ENCODE results near the gene FTO.

The FTO gene

GRCh38 chr16:54102888-54103866, 399.2 kb downstream of the FTO start:
- peaks cover 0 to 4% of the 10 kb centered on the region in 2 donors for H3K9me3 ChIP-seq (replicated peaks in 1 of 2; ENCODE audit: control insufficient read depth in 2 of 2, insufficient read depth in 1 of 2, low read depth in 1 of 2, low read length in 2 of 2)
- H3K27ac ChIP-seq (replicated peaks; ENCODE audit: low read length) = no peak overlapping the region
- no peak overlapping the region for H2AFZ ChIP-seq (ENCODE audit: low read length)
- no peak overlapping the region for H3K4ac ChIP-seq (ENCODE audit: low read length)
- WGBS, 2 donors (ENCODE audit: extremely low coverage in 2 of 2, insufficient read length in 2 of 2, insufficient replicate concordance in 1 of 2) = no CpG with 5 or more reads among the region's 10 CpGs
- H3K4me1 ChIP-seq (ENCODE audit: control insufficient read depth in 2 of 2, insufficient read depth in 1 of 2, low read depth in 1 of 2, low read length in 2 of 2) = peaks cover 0 to 2% of the 10 kb centered on the region in 2 donors
- H4K8ac ChIP-seq (ENCODE audit: low read depth, low read length) = no peak overlapping the region
- no peak overlapping the region for H2BK5ac ChIP-seq (ENCODE audit: low read length)
- H2BK12ac ChIP-seq (ENCODE audit: low read length) = no peak overlapping the region
- no peak overlapping the region for H4K91ac ChIP-seq (ENCODE audit: low read depth, low read length, poor library complexity)
- no peaks in the 10 kb centered on the region for H3K79me1 ChIP-seq (ENCODE audit: low read depth, low read length)
- H3K9ac ChIP-seq (ENCODE audit: low read depth, low read length, poor library complexity) = no peak overlapping the region
- H3K27me3 ChIP-seq (ENCODE audit: control insufficient read depth in 3 of 3, insufficient read depth in 3 of 3, low read depth in 1 of 3, low read length in 3 of 3) = no peaks in the 10 kb centered on the region
- DNase-seq (ENCODE audit: low spot score) = no peak
- no peak overlapping the region for H3K4me2 ChIP-seq (ENCODE audit: insufficient read depth, low read length, poor library complexity, severe bottlenecking)
- no peak overlapping the region for H3K18ac ChIP-seq (ENCODE audit: low read length)
- no peaks in the 10 kb centered on the region for H3K36me3 ChIP-seq (replicated peaks in 1 of 2; ENCODE audit: control insufficient read depth in 2 of 2, insufficient read depth in 2 of 2, low read length in 2 of 2)
- H3K4me3 ChIP-seq (ENCODE audit: low read length in 2 of 2) = no peak overlapping the region
- H3K23ac ChIP-seq (ENCODE audit: low read depth, low read length, poor library complexity) = no peak overlapping the region
- no peak overlapping the region for H2BK15ac ChIP-seq (ENCODE audit: low read length)
- H2BK120ac ChIP-seq (ENCODE audit: low read depth, low read length) = no peak overlapping the region
- H3K14ac ChIP-seq (ENCODE audit: low read length) = no peak overlapping the region
- H2AK5ac ChIP-seq (ENCODE audit: low read depth, low read length) = no peak overlapping the region

GRCh38 chr16:54106057-54106456, 402.1 kb downstream of the FTO start:
- Histone ChIP-seq H2BK120ac (ENCODE audit: low read depth, low read length) (no peak overlapping the region), H2BK12ac (ENCODE audit: low read length) (no peak overlapping the region), H3K14ac (ENCODE audit: low read length) (no peak overlapping the region), H3K9me3 (replicated peaks in 1 of 2; ENCODE audit: control insufficient read depth in 2 of 2, insufficient read depth in 1 of 2, low read depth in 1 of 2, low read length in 2 of 2) (peaks cover 0 to 4% of the 10 kb centered on the region in 2 donors), H3K23ac (ENCODE audit: low read depth, low read length, poor library complexity) (no peak overlapping the region), H2AFZ (ENCODE audit: low read length) (no peak overlapping the region), H3K4ac (ENCODE audit: low read length) (no peak overlapping the region), H3K27ac (replicated peaks; ENCODE audit: low read length) (no peak overlapping the region), H3K4me1 (ENCODE audit: control insufficient read depth in 2 of 2, insufficient read depth in 1 of 2, low read depth in 1 of 2, low read length in 2 of 2) (peaks cover 0 to 2% of the 10 kb centered on the region in 2 donors), H3K4me3 (ENCODE audit: low read length in 2 of 2) (no peak overlapping the region), H2AK5ac (ENCODE audit: low read depth, low read length) (no peak overlapping the region), H3K4me2 (ENCODE audit: insufficient read depth, low read length, poor library complexity, severe bottlenecking) (no peak overlapping the region), H3K9ac (ENCODE audit: low read depth, low read length, poor library complexity) (no peak overlapping the region), H4K8ac (ENCODE audit: low read depth, low read length) (no peak overlapping the region), H3K36me3 (replicated peaks in 1 of 2; ENCODE audit: control insufficient read depth in 2 of 2, insufficient read depth in 2 of 2, low read length in 2 of 2) (no peaks in the 10 kb centered on the region), H2BK15ac (ENCODE audit: low read length) (no peak overlapping the region), H3K27me3 (ENCODE audit: control insufficient read depth in 3 of 3, insufficient read depth in 3 of 3, low read depth in 1 of 3, low read length in 3 of 3) (no peaks in the 10 kb centered on the region), H2BK5ac (ENCODE audit: low read length) (no peak overlapping the region), H3K18ac (ENCODE audit: low read length) (no peak overlapping the region), H3K79me1 (ENCODE audit: low read depth, low read length) (no peaks in the 10 kb centered on the region), H4K91ac (ENCODE audit: low read depth, low read length, poor library complexity) (no peak overlapping the region)
- DNase-seq (ENCODE audit: low spot score) = no peak
- no CpG with 5 or more reads among the region's 5 CpGs for WGBS, 2 donors (ENCODE audit: extremely low coverage in 2 of 2, insufficient read length in 2 of 2, insufficient replicate concordance in 1 of 2)

GRCh38 chr16:54107583-54108202, 403.7 kb downstream of the FTO start:
- H3K4me3 ChIP-seq (ENCODE audit: low read length in 2 of 2) = no peak overlapping the region
- no peak overlapping the region for H4K91ac ChIP-seq (ENCODE audit: low read depth, low read length, poor library complexity)
- H3K4ac ChIP-seq (ENCODE audit: low read length) = no peak overlapping the region
- no peak overlapping the region for H2BK12ac ChIP-seq (ENCODE audit: low read length)
- H2AK5ac ChIP-seq (ENCODE audit: low read depth, low read length) = no peak overlapping the region
- H3K4me2 ChIP-seq (ENCODE audit: insufficient read depth, low read length, poor library complexity, severe bottlenecking) = no peak overlapping the region
- H3K14ac ChIP-seq (ENCODE audit: low read length) = no peak overlapping the region
- H3K18ac ChIP-seq (ENCODE audit: low read length) = no peak overlapping the region
- peaks cover 0 to 14% of the 10 kb centered on the region in 2 donors for H3K36me3 ChIP-seq (replicated peaks in 1 of 2; ENCODE audit: control insufficient read depth in 2 of 2, insufficient read depth in 2 of 2, low read length in 2 of 2)
- H4K8ac ChIP-seq (ENCODE audit: low read depth, low read length) = no peak overlapping the region
- no peak overlapping the region for H2BK15ac ChIP-seq (ENCODE audit: low read length)
- H2BK120ac ChIP-seq (ENCODE audit: low read depth, low read length) = no peak overlapping the region
- no peaks in the 10 kb centered on the region for H3K27me3 ChIP-seq (ENCODE audit: control insufficient read depth in 3 of 3, insufficient read depth in 3 of 3, low read depth in 1 of 3, low read length in 3 of 3)
- H3K27ac ChIP-seq (replicated peaks; ENCODE audit: low read length) = no peak overlapping the region
- no peak overlapping the region for H3K23ac ChIP-seq (ENCODE audit: low read depth, low read length, poor library complexity)
- no peak overlapping the region for H2BK5ac ChIP-seq (ENCODE audit: low read length)
- H2AFZ ChIP-seq (ENCODE audit: low read length) = no peak overlapping the region
- no peak for DNase-seq (ENCODE audit: low spot score)
- H3K9ac ChIP-seq (ENCODE audit: low read depth, low read length, poor library complexity) = no peak overlapping the region
- no CpG with 5 or more reads among the region's 7 CpGs for WGBS, 2 donors (ENCODE audit: extremely low coverage in 2 of 2, insufficient read length in 2 of 2, insufficient replicate concordance in 1 of 2)
- no peaks in the 10 kb centered on the region for H3K9me3 ChIP-seq (replicated peaks in 1 of 2; ENCODE audit: control insufficient read depth in 2 of 2, insufficient read depth in 1 of 2, low read depth in 1 of 2, low read length in 2 of 2)
- no peaks in the 10 kb centered on the region for H3K79me1 ChIP-seq (ENCODE audit: low read depth, low read length)
- peaks cover 0 to 2% of the 10 kb centered on the region in 2 donors for H3K4me1 ChIP-seq (ENCODE audit: control insufficient read depth in 2 of 2, insufficient read depth in 1 of 2, low read depth in 1 of 2, low read length in 2 of 2)

Measured in neuronal stem cell (in vitro differentiated cells).